GM18520 (cell line): ENCODE data around the gene CAPN13.

Experiments
- ATAC-seq: cut with Tn5 transposase; IDR thresholded peaks from one replicate; pipeline ENCODE4 v1.9.1; 2021; ENCODE audit not compliant: unreplicated experiment

Gene CAPN13

GRCh38 chr2:30730736-30731647, 76.3 kb downstream of the CAPN13 start:
- ATAC-seq, result no peak

DNA sequence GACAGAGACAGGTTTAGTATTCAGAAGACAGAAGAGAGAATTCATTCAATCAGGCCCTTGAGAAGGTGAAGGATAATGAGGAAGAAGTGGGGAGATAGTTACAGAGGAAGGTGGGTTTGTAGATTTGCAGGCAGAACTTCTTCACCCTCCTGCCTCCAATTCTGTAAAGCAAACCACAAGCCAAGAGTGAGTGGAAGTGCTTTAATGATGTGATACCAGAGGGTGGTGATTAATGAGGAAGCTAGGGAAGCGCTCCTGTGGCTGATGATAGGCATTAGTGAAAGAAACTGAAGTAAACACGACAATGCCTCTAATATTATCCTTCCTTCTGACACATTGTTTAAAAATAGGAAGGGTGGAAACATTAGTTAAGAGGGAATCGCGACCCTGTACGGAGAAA, 78.2 kb downstream of the CAPN13 start:
- no peak for ATAC-seq

GRCh38 chr2:30722936-30723725, 84.1 kb downstream of the CAPN13 start:
- ATAC-seq, result no peak

DNA sequence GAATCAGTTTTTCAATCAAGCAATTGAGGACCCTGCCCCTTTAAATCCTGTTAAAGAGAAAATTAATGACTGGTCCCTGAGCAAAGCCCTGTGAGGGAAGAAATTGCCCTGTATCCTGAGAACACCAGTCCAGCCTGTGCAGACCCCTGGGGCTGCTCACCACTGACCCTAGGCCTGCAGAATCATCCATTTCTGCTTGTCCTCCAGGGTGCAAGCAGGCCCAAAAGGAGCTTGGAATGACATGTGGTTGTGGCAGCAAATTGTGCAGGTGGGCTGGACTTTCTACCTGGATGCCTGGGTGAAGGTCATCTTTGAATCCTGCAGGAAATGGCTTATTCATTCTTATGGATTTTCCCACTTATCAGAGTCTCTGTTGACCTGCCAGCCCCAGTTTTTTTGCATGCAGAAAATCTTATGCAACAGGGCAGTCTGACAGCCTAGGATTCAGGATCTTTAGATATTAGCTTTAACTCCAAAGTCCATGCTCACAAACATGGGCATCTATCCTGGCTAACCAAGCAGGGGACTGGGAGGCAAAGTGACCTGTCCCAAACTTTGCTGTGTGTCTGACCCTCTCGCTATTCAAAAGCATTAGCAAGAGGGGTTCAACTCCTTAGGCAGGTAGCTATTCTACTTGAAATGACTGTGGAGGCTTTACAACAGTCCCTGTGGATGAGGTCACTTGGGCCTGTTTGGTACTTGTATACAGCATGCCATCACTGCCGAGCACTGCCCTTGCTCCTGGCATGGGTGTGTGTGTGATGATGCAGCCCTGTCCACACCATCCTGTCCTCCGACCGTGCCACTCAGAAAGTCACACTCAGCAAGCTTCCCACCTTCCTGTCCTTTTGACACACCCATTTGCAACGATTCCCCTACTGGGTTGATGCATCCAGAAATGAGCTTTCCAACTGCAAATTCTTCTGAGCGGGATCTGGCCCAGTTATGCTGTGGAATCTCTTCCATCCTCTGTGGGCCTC, 85.3 kb downstream of the CAPN13 start:
- ATAC-seq, result no peak

- no peak for ATAC-seq
These were observed 86.0 kb downstream of the CAPN13 start for GRCh38 chr2:30721241-30721640.

GRCh38 chr2:30717081-30717650, 90.1 kb downstream of the CAPN13 start:
- no peak for ATAC-seq

- ATAC-seq, result no peak
These were observed 90.9 kb downstream of the CAPN13 start for GRCh38 chr2:30716123-30716900.

- peak; percentile 26 for ATAC-seq
These were observed 92.2 kb downstream of the CAPN13 start for GRCh38 chr2:30714811-30715709.

DNA sequence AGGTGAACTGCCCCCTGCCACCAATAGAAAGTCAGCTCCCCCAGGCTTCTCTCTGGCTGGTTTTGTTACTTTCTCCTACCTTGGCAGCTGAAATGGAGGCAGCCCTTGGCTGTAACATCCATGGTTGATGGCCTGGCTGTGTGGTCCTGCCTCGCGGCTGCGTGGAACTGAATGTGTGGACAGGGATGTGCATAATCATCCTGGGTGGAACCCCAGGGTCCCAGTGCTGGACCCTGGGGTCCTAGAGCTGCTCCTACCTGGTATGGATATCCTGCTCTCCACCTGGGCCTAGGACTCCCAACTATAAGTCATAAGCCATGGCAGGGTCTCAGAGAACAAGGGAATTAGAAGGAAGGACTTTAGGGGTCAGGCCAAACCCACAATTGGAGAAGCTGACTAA, 93.5 kb downstream of the CAPN13 start:
- no peak for ATAC-seq

- peak; percentile 60 for ATAC-seq
These were observed 95.6 kb downstream of the CAPN13 start for GRCh38 chr2:30711646-30712085.

DNA sequence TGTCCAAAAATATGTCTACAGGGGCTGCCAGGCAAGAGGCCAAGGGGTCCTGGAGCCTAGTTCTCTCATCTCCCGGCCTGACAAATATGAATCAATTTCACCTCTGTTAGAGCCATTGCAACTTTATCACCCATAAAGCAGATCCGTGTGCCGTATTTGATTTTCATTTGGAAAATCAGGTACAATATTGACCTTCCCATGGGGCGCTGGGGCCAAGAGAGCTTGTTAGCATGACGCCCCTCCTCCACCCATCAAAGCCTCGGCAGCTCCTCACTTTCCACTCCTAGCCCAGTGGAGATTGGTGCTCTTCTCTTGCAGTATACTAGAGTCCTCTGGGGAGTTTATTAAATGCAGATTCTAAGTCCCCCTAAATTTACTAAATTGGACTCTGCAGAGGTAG, 96.8 kb downstream of the CAPN13 start:
- no peak for ATAC-seq

DNA sequence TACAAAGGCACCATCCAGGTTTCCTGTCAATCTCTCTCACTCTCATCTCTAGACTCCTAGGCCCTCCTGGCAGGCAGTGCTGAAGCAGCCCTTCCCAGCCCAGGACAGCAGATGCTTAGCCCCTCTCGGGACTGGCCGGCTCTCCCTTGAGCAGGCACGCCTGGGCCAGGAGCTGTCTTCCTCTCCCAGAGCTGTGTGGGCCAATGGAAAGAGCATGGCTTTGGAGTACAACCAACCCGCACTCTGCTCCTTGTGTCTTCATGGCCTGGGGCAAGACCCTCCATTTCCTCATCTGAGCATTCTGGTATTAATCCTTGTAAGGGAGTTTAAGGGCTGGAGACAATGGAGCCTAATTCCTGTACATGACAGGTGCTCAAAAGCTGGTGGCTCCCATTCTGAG, 97.2 kb downstream of the CAPN13 start:
- no peak for ATAC-seq

GRCh38 chr2:30709516-30709915, 97.7 kb downstream of the CAPN13 start:
- ATAC-seq, result no peak

DNA sequence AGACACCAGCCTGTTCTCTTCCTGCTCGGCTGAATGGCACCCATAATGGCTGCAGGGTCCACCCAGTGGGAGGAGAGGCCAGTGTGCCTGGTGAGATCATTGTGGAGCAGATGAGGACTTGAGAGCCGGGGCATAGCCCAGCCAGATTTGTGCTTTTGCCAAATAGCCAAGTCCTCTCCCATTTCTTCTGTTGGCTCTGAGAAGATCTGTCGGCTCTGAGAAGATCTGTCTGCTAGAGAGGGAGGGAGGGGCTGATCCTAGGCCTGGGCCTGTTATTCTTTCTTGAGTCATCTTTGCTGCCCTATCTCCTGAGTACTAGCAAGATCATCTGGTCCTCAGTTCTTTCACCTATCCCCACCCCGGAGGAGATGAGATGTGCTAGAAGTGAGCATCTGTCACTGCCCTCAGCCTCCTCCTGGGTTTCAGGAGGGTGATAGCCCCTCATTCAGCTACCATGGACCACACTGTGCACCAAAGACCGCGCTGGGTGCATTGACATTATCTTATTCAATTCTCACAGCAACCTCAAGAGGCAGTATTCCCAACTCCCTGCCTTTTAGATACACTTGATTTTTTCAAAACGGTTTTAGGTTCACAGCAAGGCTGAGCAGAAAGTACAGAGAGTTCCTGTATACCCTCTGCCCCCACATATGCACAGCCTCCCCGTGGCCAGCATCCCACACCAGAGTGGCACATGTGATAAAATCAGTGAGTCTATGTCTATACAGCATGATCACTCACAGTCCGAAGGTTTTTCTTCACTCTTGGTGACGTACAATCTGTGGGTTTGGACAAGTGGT, 98.6 kb downstream of the CAPN13 start:
- no peak for ATAC-seq

DNA sequence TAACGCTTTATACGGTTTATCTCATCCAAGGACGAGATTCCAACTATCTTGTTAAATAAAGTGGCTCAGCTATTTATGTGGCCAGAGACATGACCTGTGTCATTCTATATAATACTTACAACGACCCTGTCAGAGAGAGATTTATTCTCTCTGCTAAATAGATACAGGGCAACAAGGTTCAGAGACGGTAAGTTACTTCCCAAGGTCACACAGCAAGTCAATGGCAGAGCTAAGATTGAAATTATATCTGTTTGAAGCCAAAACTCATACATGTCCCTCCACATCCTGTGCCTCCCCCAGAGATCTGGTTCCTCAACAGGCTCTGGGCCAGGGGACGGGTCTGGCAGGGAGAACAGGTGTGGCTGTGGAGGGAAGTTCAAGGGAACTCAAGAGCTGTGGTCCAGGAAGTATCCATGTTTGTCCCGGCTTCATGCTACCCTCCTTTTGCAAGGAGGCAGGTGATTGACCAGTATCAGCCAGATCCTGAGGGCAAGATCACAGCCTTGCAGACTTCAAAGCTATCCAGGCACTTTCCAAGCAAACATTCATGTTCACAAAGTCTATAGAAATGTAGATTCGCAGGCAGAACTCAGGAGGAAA, 99.8 kb downstream of the CAPN13 start:
- ATAC-seq, result no peak

- no peak for ATAC-seq
These were observed 100.5 kb downstream of the CAPN13 start for GRCh38 chr2:30706534-30707303.
